Activated B cell treated with CpG ODN at 0.5 μM for 24 hours (primary cell): Measurements from ENCODE around the gene SGSM2. TPM values are rescaled to one million over a fixed set of nuclear protein-coding genes. Genes with fewer than 3 reads are reported as not detected.

Experiments used
- ATAC-seq: fragments of 200-7000 bp; cut with Tn5 transposase; one replicate; pipeline ENCODE4 v1.10.0; 2021; ENCODE audit warnings: low read depth, mild to moderate bottlenecking, moderate library complexity
- CTCF ChIA-PET: fragments of 350-600 bp; sonication (Branson Sonifier 250); formaldehyde crosslinking; loops from one replicate; lab custom pipeline; 2021; ENCODE audit warnings: antibody characterized with exemption; lab: Charles Lee
- POLR2A ChIA-PET: fragments of 350-600 bp; sonication (Branson Sonifier 250); formaldehyde crosslinking; loops from one replicate; lab custom pipeline; 2021; ENCODE audit warnings: antibody characterized with exemption; lab: Charles Lee
- DNase-seq: peaks from one replicate; pipeline ENCODE4 v3.0.0; 2022
- H3K27ac Mint-ChIP-seq: one replicate; pipeline ENCODE4 v1.8.0; 2020; ENCODE audit warnings: mixed read lengths
- H3K27me3 Mint-ChIP-seq: one replicate; pipeline ENCODE4 v1.8.0; 2021; ENCODE audit warnings: mixed read lengths
- H3K36me3 Mint-ChIP-seq: one replicate; pipeline ENCODE4 v1.8.0; 2021; ENCODE audit warnings: low read depth, mixed read lengths
- H3K4me1 Mint-ChIP-seq: one replicate; pipeline ENCODE4 v1.8.0; 2021; ENCODE audit warnings: mixed read lengths
- H3K4me3 Mint-ChIP-seq: one replicate; pipeline ENCODE4 v1.8.0; 2020; ENCODE audit warnings: mild to moderate bottlenecking, mixed read lengths
- H3K9me3 Mint-ChIP-seq: one replicate; pipeline ENCODE4 v1.8.0; 2020; ENCODE audit warnings: mixed read lengths
- intact Hi-C: fragments of 100-400 bp; cut with micrococcal nuclease; formaldehyde crosslinking; loops from one replicate; pipeline ENCODE4 v1.15.1; 2024
- total RNA-seq: library from RNA; stranded (reverse); gene quantifications from 2 replicates; pipeline ENCODE4 v1.2.3, GENCODE V29; 2022
- TF ChIP-seq, protein P1 (sequence below): fragments of 200-600 bp; IDR thresholded peaks from one replicate; pipeline ENCODE4 v1.8.0; 2022; ENCODE audit warnings: antibody characterized with exemption, mild to moderate bottlenecking

Gene SGSM2
- total RNA-seq, 1 donor from 2014 or later: 60.5 TPM

DNA sequence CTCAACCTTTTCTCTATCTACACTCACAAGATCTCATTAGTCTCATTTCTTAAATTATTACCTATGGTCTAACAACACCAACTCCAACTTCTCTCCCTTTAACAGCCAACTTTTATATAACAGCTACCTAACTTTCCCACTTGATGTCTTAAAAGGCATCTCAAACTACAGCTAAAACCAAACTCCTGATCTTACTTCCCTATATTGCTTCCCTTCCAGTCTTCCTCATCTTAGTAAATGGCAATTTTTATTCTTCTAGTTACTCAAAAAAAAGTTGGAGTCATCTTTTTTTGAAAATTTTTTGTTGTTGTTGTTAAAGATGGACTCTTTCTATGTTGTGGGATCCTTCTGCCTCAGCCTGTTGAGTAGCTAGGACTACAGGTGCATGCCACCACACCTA is 18.2 kb upstream of the SGSM2 start:
- Mint-ChIP-seq H3K27ac (no peak overlapping the region), H3K27me3 (no peaks in the 10 kb centered on the region), H3K4me1 (no peaks in the 10 kb centered on the region), H3K4me3 (no peak overlapping the region), H3K9me3 (no peaks in the 10 kb centered on the region), H3K36me3 (peaks cover 27% of the 10 kb centered on the region)
- TF ChIP-seq, protein P1, sequence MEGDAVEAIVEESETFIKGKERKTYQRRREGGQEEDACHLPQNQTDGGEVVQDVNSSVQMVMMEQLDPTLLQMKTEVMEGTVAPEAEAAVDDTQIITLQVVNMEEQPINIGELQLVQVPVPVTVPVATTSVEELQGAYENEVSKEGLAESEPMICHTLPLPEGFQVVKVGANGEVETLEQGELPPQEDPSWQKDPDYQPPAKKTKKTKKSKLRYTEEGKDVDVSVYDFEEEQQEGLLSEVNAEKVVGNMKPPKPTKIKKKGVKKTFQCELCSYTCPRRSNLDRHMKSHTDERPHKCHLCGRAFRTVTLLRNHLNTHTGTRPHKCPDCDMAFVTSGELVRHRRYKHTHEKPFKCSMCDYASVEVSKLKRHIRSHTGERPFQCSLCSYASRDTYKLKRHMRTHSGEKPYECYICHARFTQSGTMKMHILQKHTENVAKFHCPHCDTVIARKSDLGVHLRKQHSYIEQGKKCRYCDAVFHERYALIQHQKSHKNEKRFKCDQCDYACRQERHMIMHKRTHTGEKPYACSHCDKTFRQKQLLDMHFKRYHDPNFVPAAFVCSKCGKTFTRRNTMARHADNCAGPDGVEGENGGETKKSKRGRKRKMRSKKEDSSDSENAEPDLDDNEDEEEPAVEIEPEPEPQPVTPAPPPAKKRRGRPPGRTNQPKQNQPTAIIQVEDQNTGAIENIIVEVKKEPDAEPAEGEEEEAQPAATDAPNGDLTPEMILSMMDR: no peak
- DNase-seq: no peak
- ChIA-PET POLR2A (interaction anchor here (0.6 kb wide), 1 partner anchor 17 kb away, joined by 3 read pairs; the partner anchor contains the start of gene TSR1), CTCF (no interaction called here)
- intact Hi-C loops: no loop called here
- no peak for ATAC-seq

- intact Hi-C loops: no loop called here
- TF ChIP-seq, protein P1: no peak
- Mint-ChIP-seq H3K36me3 (peaks cover 47% of the 10 kb centered on the region), H3K4me3 (no peak overlapping the region), H3K4me1 (no peaks in the 10 kb centered on the region), H3K27ac (no peak overlapping the region), H3K9me3 (no peaks in the 10 kb centered on the region), H3K27me3 (no peaks in the 10 kb centered on the region)
- POLR2A ChIA-PET: interaction anchor here (1.0 kb wide), 1 partner anchor 18 kb away, joined by 3 read pairs; the partner anchor contains the start of genes SMG6 and SRR
- DNase-seq: no peak
- CTCF ChIA-PET: interaction anchor here (1.1 kb wide), 1 partner anchor 9 kb away, joined by 4 read pairs; no protein-coding TSS in a partner anchor
- no peak for ATAC-seq
Measured at GRCh38 chr17:2321399-2321798, 15.9 kb upstream of the SGSM2 start.

- H3K36me3 Mint-ChIP-seq: peaks cover 56% of the 10 kb centered on the region
- no peak overlapping the region for H3K4me3 Mint-ChIP-seq
- DNase-seq: no peak
- H3K9me3 Mint-ChIP-seq: no peaks in the 10 kb centered on the region
- ChIA-PET CTCF (no interaction called here), POLR2A (interaction anchor here (0.6 kb wide), 1 partner anchor 16 kb away, joined by 3 read pairs; no protein-coding TSS in a partner anchor)
- no peak overlapping the region for H3K27ac Mint-ChIP-seq
- TF ChIP-seq, protein P1: no peak
- H3K4me1 Mint-ChIP-seq: no peaks in the 10 kb centered on the region
- no peaks in the 10 kb centered on the region for H3K27me3 Mint-ChIP-seq
- intact Hi-C loops: no loop called here
- ATAC-seq: no peak
Measured at GRCh38 chr17:2323629-2324314, 13.5 kb upstream of the SGSM2 start.

- no peak overlapping the region for H3K27ac Mint-ChIP-seq
- ChIA-PET CTCF (no interaction called here), POLR2A (interaction anchor here (0.6 to 1.5 kb wide), 2 partner anchors 28 to 106 kb away, joined by 4 to 6 read pairs; partner anchors contain the start of genes SMG6 and SRR)
- TF ChIP-seq, protein P1: no peak
- no peaks in the 10 kb centered on the region for H3K27me3 Mint-ChIP-seq
- H3K9me3 Mint-ChIP-seq: no peaks in the 10 kb centered on the region
- intact Hi-C loops: no loop called here
- ATAC-seq (no peak), DNase-seq (no peak)
- no peak overlapping the region for H3K4me3 Mint-ChIP-seq
- peaks cover 15% of the 10 kb centered on the region for H3K4me1 Mint-ChIP-seq
- H3K36me3 Mint-ChIP-seq: peaks cover 10% of the 10 kb centered on the region
Measured at GRCh38 chr17:2331303-2331702, 6.0 kb upstream of the SGSM2 start.

GRCh38 chr17:2335726-2336214 is 1.5 kb upstream of the SGSM2 start:
- intact Hi-C loops: loop anchor here (1.0 to 2.0 kb wide), 6 partner anchors 18 to 619 kb away; partner anchors contain the start of genes MNT, SMG6 and SRR
- no peak for DNase-seq
- no peaks in the 10 kb centered on the region for H3K27me3 Mint-ChIP-seq
- ChIA-PET POLR2A (interaction anchor here (0.6 to 3.2 kb wide), 15 partner anchors 8 to 819 kb away, joined by 3 to 25 read pairs (median 3); partner anchors contain the start of genes INPP5K, MNT, SMG6 and SRR), CTCF (interaction anchor here (0.8 to 1.3 kb wide), 3 partner anchors 28 to 713 kb away, joined by 3 to 9 read pairs (median 3); no protein-coding TSS in a partner anchor)
- no peaks in the 10 kb centered on the region for H3K9me3 Mint-ChIP-seq
- H3K27ac Mint-ChIP-seq: peak overlapping the region; percentile 96
- peak overlapping the region; percentile 99 for H3K4me3 Mint-ChIP-seq
- ATAC-seq: no peak
- peaks cover 23% of the 10 kb centered on the region for H3K4me1 Mint-ChIP-seq
- TF ChIP-seq, protein P1: no peak
- peaks cover 1% of the 10 kb centered on the region for H3K36me3 Mint-ChIP-seq
